ENCODE results near the gene CSAD.

Gene CSAD

GRCh38 chr12:53180220-53180930 lies at the start of gene CSAD, which contains the start of gene ZNF740:
CSAD (minus strand) TSS chr12:53180925; CDS start chr12:53173470, 7,455 bp downstream.
ZNF740 (plus strand) TSS chr12:53180722; CDS start chr12:53181984, 1,262 bp downstream.
- peak; percentile 91 to 97 (median 95) for DNase-seq

DNA sequence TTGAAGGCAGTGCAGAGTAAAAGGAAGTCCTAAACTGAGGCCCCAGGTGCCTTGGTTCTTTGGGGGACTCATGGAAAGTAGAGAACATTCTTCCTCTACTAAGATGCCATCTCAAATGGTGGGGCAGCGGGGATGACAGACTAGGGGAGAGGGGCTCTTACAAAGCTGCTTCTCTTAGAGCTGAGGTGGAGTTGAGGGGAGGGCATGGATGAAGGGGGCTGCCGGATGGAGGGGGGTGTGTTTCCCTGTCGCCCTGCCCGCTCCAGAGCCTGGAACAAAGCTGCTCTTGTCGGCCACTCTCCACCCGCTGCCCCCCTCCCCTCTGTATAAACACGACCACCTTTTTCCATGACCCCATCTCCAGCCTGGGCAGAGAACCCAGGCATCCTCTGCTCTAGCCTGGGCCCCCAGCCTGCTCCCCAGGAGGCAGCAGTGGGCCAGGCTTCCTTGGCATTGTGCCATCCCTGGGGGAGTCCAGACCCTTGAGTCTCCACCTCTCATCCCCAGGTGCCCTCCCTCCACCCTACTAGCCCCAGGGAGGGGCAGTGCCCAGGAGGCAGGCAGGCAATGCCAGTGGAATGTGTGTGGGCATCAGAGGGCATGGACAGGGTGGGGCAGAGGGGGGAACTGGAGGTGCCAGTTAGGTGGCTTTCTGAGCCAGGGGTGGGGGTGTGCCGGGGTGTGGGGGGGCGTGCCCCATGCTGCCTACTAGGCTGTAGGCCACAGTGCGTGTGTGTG lies 49.6 kb upstream of the CSAD start:
- no peak for DNase-seq

- no peak for DNase-seq
These were observed 48.7 kb upstream of the CSAD start for GRCh38 chr12:53229454-53229853.

DNA sequence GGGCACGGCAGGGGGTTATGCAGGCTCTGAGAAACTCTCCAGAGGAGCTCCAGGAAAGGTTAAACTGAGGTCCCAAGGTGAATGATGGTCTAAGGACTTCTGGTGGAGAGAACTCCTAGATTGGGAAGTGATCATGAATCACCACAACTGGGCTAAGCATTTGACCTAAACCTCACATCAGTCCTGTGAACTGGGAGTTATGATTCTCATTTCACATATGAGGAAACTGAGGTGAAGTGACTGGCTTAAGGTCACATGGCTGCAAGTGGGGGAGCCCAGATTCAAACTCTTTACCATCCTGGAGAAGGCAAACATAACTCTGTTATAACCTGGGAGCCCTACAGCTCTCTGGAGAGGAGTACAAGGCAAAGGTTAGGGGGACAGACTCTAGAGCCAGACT lies 47.1 kb upstream of the CSAD start:
- no peak for DNase-seq

GRCh38 chr12:53227341-53227740 lies 46.6 kb upstream of the CSAD start:
- no peak for DNase-seq

GRCh38 chr12:53226815-53227214 lies 46.1 kb upstream of the CSAD start:
- no peak for DNase-seq

DNA sequence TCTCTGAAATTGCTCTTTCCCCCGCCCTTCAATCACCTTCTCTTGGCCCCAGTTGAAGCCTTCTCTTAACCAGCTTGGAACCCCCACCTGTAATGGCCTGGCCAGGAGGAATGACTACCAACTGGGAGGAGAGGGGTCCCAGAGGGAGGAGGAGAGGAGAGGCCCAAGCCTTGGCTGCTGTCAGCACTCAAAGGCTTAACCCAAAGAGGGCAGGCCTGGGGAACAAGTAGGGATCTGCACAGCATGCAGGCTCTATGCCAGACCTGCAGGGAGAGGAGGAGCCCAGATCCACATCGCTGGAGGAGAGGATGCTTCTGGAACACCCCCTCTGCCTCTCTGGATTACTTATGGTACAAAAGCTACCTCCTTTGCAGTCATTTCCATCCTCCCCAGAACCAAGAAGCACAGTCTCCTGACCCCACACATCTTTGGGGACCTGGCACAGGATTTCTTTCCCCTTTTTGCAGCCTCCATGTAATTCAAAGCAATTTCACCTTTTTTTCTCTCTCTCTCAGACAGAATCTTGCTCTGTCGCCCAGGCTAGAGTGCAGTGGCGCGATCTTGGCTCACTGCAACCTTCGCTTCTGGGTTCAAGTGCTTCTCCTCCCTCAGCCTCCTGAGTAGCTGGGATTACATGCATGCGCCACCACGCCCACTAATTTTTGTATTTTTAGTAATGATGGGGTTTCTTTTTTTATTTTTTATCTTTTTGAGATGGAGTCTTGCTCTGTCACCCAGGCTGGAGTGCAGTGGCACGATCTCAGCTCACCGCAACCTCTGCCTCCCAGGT lies 45.1 kb upstream of the CSAD start:
- no peak for DNase-seq

- no peak for DNase-seq
These were observed 44.3 kb upstream of the CSAD start for GRCh38 chr12:53224897-53225634.

- DNase-seq = no peak
These were observed 43.6 kb upstream of the CSAD start for GRCh38 chr12:53224061-53224896.

GRCh38 chr12:53223389-53224060 lies 42.8 kb upstream of the CSAD start:
- peak; percentile 14 to 59 (median 38) for DNase-seq

DNA sequence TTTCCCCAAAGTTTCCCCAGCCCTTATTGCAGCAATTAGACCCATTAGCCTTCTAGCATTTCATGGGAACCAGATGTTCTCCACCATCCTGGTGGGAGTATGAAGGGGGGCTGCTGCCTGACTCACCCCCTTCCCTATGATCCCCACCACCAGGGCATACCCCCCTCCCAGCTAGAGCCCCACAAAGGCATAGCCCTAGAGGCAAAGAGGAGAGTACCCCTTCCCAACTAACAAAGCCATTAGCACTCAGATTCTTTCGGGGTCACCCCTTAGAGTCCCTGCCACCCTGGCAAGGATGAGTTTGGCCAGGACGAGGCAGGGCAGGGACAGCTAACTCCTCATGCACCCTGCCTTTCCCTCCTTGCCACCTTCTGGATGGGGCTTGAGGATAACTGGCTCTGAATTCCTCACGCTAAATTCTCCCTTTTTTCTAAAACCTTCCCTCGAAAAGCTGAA lies 42.1 kb upstream of the CSAD start:
- no peak for DNase-seq

DNA sequence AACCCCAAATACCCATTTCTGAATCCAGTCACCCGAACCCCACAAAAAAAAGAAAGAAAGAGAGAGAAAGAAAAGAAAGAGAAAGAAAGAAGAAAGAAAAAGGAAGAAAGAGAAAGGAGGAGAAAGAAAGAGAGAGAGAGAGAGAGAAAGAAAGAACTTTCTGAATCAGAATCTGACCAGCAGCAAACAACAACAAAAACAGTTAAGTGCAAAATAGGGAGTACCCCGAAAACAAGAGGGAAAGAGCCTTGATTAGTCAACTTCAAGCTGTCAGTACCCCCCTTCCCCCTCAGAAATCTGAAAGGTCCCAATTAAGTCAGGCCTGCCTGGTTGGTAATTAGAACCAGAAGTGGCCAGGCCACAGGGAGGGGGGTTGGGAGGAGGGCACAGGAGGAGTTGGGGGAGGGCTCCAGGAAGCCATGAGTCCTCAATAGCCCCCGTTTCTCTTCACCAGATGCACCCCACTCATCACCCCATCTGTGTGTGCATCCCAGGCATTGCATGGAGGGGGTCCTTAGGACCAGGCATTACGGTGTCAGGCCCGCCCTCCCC lies 41.5 kb upstream of the CSAD start:
- DNase-seq = no peak

- peak in 3 of 6 experiments; percentile 40 to 60 (median 56) for DNase-seq
These were observed 40.7 kb upstream of the CSAD start for GRCh38 chr12:53221203-53222080.

DNA sequence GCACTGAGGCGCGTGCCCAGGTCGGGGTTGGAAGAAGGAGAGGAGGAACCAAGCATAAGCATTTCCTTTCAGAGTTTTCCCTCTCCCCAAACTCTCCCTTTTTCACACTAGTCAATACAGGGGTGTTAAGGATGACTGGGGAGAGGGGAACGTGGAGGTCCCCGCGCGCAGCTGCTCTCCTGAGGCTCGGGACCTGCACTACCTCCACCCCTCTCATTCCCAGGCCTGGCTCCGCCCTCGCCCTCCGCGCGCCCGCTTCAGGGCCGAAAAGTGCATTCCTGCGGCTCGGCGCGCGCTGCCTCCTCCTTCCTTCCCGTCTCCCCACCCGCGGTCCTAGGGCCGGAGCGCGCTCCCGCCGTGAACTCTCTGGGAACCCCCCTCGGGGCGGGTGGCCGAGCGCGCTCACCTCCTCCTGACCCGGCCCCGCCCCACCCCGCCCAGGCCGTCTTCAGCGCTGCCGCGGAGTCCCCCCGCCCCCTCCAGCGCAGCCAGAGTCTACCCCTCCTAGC lies 40.0 kb upstream of the CSAD start:
- peak; percentile 38 to 80 (median 66) for DNase-seq

- DNase-seq = peak; percentile 72 to 86 (median 82)
These were observed 39.4 kb upstream of the CSAD start for GRCh38 chr12:53219956-53220693.

DNA sequence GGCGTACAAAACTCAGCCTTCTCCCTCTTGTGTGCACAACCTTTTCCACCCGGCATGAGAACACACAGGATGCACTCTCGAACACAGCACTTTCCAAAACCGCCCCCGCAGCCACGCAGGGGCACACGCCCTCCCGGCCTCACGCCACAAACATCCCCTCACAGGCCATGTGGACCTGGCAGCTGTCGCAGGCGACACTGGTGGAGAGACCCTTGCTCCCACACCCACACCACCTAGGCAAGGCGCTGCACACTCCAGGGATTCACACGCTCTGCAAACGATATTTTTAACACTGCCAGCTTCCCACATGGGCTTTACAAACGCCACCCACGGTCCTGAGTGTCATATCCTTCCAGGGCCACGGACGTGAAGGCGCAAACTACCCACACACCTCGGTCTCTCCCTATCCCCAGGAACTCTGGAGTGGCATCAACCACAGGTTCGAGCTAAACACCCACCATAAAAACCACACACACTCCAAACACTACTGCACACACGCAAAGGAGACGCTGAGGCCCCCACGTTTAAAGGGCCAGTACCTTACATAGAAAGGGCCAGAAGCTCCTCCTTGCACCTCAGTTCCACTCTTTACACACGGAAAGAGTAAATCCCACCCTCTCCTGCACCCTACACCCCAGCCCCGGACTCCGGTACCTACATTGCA lies 38.7 kb upstream of the CSAD start:
- DNase-seq = peak; percentile 24 to 61 (median 42)

DNA sequence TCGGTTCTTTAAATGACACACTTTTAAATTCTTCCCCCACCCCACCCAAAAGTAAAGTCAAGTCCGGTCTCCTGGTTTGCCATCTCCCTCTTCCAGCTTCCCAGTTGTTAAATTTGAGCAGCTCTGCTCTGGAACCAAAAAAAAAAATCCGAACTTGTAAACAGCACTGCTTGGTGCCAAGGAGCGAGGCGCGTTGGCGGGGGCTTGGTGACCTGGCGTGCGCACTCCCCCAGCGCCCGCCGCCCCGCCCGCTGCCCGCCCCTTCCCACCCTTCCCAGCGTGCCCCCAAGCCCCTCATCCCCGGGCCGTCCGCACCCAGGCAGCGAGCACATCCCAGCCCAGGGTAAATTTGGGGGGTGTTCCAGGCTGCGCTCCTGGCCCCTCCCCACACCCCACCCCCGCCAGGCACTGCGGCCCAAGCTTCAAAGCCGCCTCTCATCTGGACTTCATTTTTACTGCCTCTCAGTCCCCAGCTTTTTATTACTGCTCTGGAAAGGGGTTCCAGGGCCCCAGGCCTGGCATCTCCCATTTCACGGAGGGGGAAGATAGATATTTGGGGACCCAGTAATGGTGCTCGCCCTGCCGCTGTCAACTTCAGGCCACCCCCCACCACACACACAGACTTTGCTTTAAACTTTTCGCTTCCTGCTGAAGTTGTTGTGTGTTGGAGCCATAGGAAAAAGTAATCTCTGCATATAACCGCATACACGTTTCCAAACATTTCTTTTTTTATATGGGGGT lies 38.0 kb upstream of the CSAD start:
- DNase-seq = peak in 1 of 6 experiments; percentile 40
